Measurements from ENCODE around the gene GTF2H4.

Gene GTF2H4

DNA sequence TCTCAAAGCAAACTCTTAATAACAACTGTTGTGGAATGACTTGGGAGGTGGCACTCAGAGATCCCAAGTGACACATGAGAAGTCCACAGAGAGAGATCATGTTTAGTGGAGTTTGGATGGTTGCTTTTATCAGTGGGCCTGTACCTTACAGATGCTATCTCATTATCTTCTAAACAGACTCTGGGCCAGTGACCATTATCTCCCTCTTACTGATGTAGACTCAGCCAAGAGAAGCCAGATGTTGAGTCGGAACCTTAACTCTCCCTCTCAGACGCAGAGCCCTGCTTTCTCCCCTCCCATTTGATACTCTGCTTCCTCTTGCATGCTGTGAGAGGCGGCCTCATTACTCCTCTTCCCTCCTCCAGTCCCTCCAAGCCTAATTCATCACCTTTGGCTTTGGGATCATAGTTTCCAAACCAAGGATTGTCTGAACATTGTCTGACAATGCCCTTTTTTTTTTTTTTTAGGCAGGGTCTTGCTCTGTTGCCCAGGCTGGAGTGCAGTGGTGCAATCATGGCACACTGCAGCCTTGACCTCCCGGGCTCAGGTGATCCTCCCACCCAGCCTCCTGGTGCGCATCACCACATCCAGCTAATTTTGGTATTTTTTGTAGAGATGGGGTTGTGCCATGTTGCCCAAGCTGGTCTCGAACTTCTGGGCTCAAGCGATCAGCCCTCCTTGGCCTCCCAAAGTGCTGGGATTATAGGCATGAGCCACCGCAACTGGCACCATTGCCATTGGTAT, 28.2 kb upstream of the GTF2H4 start:
- no peaks in the 10 kb centered on the region for H3K79me2 ChIP-seq (ENCODE audit: insufficient read depth, low read length)
- H3K4me3 ChIP-seq (ENCODE audit: low read length, poor library complexity, severe bottlenecking): no peak overlapping the region
- no peaks in the 10 kb centered on the region for H3K9me2 ChIP-seq (replicated peaks; ENCODE audit: low read depth, low read length)
- H4K20me1 ChIP-seq (ENCODE audit: insufficient read depth, low read length, poor library complexity, severe bottlenecking): no peaks in the 10 kb centered on the region
- no peak for TF ChIP-seq EZH2phosphoT487 (IDR thresholded peaks at IDR 0.05; ENCODE audit: borderline replicate concordance)
- TF ChIP-seq, protein P1, sequence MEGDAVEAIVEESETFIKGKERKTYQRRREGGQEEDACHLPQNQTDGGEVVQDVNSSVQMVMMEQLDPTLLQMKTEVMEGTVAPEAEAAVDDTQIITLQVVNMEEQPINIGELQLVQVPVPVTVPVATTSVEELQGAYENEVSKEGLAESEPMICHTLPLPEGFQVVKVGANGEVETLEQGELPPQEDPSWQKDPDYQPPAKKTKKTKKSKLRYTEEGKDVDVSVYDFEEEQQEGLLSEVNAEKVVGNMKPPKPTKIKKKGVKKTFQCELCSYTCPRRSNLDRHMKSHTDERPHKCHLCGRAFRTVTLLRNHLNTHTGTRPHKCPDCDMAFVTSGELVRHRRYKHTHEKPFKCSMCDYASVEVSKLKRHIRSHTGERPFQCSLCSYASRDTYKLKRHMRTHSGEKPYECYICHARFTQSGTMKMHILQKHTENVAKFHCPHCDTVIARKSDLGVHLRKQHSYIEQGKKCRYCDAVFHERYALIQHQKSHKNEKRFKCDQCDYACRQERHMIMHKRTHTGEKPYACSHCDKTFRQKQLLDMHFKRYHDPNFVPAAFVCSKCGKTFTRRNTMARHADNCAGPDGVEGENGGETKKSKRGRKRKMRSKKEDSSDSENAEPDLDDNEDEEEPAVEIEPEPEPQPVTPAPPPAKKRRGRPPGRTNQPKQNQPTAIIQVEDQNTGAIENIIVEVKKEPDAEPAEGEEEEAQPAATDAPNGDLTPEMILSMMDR (conservative IDR thresholded peaks at IDR 0.05; ENCODE audit: low read length): no peak
- H3K4me1 ChIP-seq (ENCODE audit: insufficient read depth, low read length, poor library complexity, severe bottlenecking): peaks cover 4% of the 10 kb centered on the region
- H3F3A ChIP-seq (ENCODE audit: low read depth): no peaks in the 10 kb centered on the region
- H3K27me3 ChIP-seq (ENCODE audit: insufficient read depth, low read length, poor library complexity, severe bottlenecking): peaks cover 5% of the 10 kb centered on the region
- no peak overlapping the region for H3K4me2 ChIP-seq (ENCODE audit: low read depth, low read length, poor library complexity, severe bottlenecking)
- no peaks in the 10 kb centered on the region for H3K9me3 ChIP-seq (ENCODE audit: insufficient read depth, low read depth, low read length)
- no peak overlapping the region for H2AFZ ChIP-seq (ENCODE audit: low read length)
- H3K36me3 ChIP-seq (ENCODE audit: insufficient read depth, low read length): no peaks in the 10 kb centered on the region
- no peak overlapping the region for H3K9ac ChIP-seq (ENCODE audit: low read depth, low read length, poor library complexity, severe bottlenecking)

DNA sequence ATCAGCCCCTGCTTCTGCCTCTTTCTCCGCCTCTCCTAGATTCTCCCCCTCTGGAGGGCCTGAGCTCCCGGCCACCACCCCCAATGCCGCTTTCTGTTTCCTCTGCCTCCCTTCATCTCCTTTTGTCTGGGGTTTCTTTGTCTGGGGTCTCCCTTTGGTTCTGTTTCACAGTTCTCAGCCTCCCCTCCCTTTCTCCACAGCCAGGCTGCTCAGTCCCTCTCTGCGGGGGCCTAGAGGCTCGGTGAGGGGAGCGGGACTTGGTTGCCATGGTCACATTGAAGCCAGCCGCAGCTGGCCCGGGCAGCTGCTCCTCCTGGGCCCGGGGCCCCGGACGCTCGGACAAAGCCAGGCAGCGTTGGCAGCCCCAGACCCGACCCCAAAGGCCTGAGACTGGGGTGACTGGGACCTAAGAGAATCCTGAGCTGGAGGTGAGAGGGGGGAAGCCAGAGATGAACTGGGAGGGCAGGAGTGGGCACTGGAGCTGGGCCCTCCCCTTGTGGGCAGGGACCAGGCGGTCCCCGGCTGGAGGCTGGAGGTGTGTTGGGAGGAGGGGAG, 27.2 kb upstream of the GTF2H4 start:
- Histone ChIP-seq H3K9me3 (ENCODE audit: insufficient read depth, low read depth, low read length) (no peaks in the 10 kb centered on the region), H3K27me3 (ENCODE audit: insufficient read depth, low read length, poor library complexity, severe bottlenecking) (peaks cover 14% of the 10 kb centered on the region), H2AFZ (ENCODE audit: low read length) (no peak overlapping the region), H3K36me3 (ENCODE audit: insufficient read depth, low read length) (no peaks in the 10 kb centered on the region), H4K20me1 (ENCODE audit: insufficient read depth, low read length, poor library complexity, severe bottlenecking) (no peaks in the 10 kb centered on the region), H3K79me2 (ENCODE audit: insufficient read depth, low read length) (no peaks in the 10 kb centered on the region), H3K9ac (ENCODE audit: low read depth, low read length, poor library complexity, severe bottlenecking) (no peak overlapping the region), H3K4me1 (ENCODE audit: insufficient read depth, low read length, poor library complexity, severe bottlenecking) (peaks cover 4% of the 10 kb centered on the region), H3F3A (ENCODE audit: low read depth) (no peaks in the 10 kb centered on the region), H3K4me3 (ENCODE audit: low read length, poor library complexity, severe bottlenecking) (no peak overlapping the region), H3K4me2 (ENCODE audit: low read depth, low read length, poor library complexity, severe bottlenecking) (no peak overlapping the region), H3K9me2 (replicated peaks; ENCODE audit: low read depth, low read length) (no peaks in the 10 kb centered on the region)
- TF ChIP-seq, protein P1 (conservative IDR thresholded peaks at IDR 0.05; ENCODE audit: low read length): no peak
- TF ChIP-seq EZH2phosphoT487 (IDR thresholded peaks at IDR 0.05; ENCODE audit: borderline replicate concordance): no peak

DNA sequence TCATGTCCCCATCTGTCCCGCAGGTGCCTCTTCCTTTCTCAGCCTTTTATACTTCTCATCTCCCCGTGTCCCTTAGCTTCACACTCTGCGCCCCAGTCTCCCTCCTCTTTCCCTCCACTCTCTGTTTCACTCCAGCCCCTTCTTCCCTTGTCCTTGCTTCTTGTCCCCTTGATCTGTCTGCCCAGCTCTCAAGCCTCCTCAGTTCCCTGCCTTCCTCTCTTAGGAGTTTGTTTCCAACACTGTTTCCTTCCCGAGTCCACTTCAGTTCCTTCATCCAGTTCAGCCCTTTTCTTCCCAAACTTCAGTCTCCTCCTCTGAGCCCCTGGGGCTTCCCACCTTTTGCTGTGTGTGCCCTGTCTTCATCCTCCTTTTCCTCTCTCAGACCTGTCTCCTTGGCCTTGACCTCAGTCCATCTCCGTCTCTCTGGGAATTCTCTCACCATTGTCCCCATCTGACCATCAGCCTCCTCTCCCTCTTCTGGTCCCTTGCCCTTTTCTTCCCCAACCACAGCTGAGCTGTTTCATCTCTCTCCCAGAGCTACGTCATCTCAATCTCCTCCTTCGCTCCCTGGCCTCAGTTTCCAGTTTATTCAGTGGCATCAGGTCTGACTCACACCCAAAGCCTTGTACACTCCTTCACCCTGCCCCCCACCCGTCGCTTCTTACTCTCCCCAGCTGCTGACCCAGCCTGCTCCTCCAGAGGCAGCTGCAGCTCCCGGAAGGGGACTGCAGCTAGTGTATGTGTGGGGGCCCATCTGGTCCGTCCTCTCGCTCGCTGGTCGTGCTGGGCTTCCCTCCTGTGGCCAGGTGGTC, 26.4 kb upstream of the GTF2H4 start:
- Histone ChIP-seq H3K9me3 (ENCODE audit: insufficient read depth, low read depth, low read length) (no peaks in the 10 kb centered on the region), H3K4me1 (ENCODE audit: insufficient read depth, low read length, poor library complexity, severe bottlenecking) (peaks cover 4% of the 10 kb centered on the region), H3K4me3 (ENCODE audit: low read length, poor library complexity, severe bottlenecking) (no peak overlapping the region), H3K36me3 (ENCODE audit: insufficient read depth, low read length) (no peaks in the 10 kb centered on the region), H2AFZ (ENCODE audit: low read length) (no peak overlapping the region), H3K9ac (ENCODE audit: low read depth, low read length, poor library complexity, severe bottlenecking) (no peak overlapping the region), H3K79me2 (ENCODE audit: insufficient read depth, low read length) (no peaks in the 10 kb centered on the region), H3K4me2 (ENCODE audit: low read depth, low read length, poor library complexity, severe bottlenecking) (no peak overlapping the region), H4K20me1 (ENCODE audit: insufficient read depth, low read length, poor library complexity, severe bottlenecking) (no peaks in the 10 kb centered on the region), H3F3A (ENCODE audit: low read depth) (no peaks in the 10 kb centered on the region), H3K27me3 (ENCODE audit: insufficient read depth, low read length, poor library complexity, severe bottlenecking) (peaks cover 14% of the 10 kb centered on the region), H3K9me2 (replicated peaks; ENCODE audit: low read depth, low read length) (no peaks in the 10 kb centered on the region)
- no peak for TF ChIP-seq EZH2phosphoT487 (IDR thresholded peaks at IDR 0.05; ENCODE audit: borderline replicate concordance)
- TF ChIP-seq, protein P1 (conservative IDR thresholded peaks at IDR 0.05; ENCODE audit: low read length): no peak

All from Loucy (cell line).